Activated gamma-delta T cell treated with anti-CD3 and anti-CD28 coated beads, Interleukin-2, amount 50 U/mL, for 16 hours (primary cell): ENCODE measurements around the gene SHOC2.

Source experiments
- DNase-seq: peaks from one replicate; pipeline ENCODE4 v3.0.0-alpha.2; 2020; ENCODE audit warnings: low read depth

The SHOC2 gene

DNA sequence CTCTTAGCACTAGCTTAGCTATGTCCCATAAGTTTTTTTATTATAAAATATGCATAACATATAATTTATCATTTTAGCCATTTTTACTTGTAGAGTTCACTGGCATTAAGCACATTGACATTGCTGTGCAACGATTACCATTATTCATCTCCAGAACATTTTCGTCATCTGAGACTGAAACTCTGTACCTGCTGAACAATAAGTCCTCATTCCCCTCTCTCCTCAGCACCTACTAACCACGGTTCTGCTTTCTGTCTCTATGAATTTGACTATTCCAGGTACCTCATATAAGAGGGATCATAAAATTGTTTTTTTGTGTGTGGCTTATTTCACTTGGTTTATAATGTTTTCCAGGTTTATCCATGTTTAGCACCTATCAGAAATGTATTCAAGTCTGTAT lies 64.1 kb downstream of the SHOC2 start:
- no peak for DNase-seq

DNA sequence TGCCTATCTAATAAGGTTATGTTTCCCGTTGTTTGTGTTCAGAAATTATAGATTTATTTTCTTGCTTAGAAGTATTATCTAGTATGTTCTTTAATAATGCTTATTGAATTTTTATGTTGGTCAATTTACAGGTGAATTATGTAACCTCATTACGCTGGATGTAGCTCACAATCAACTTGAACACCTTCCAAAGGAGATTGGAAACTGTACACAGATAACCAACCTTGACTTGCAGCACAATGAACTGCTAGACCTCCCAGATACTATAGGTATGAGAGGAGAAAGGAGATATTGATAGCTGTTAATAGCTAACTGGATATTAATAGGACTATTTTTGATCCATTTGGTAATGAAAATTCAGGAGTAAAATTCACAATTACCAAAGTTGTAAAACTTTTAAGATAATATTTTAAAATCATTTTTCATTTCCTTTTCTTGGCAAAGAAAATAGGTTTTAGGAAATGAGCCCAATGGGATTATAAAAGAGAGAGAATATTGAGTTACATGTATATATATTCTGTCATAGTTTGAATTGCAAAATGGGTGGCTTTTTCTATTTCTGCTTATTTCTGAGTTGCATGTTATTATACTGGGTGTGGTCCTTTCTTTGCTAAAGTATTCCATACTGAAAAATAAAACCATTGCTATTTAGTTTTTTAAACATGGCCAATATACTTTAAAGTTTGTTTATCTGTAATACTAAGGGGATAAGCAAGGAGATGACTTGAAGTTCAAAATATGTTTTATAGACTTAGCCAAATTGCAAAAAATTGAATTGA lies 66.3 kb downstream of the SHOC2 start:
- no peak for DNase-seq

DNA sequence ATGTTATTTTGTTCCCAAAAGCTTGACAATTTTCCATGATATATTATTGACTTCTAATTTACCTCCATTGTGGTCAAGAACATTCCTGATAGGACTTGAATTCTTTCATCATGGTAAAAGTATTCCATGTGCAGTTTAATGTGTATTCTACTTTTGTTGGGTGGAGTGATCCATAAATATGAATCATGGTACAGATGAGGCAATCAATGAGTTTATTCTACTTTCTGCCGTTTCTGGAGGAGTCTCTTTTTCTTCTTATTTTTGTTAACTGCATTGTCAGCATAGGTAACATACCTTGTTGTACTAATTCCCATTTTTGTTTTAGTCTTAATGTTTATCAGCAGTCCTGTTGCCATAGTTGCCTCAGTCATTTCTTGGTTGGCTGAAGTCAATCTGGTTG lies 69.6 kb downstream of the SHOC2 start:
- no peak for DNase-seq

DNA sequence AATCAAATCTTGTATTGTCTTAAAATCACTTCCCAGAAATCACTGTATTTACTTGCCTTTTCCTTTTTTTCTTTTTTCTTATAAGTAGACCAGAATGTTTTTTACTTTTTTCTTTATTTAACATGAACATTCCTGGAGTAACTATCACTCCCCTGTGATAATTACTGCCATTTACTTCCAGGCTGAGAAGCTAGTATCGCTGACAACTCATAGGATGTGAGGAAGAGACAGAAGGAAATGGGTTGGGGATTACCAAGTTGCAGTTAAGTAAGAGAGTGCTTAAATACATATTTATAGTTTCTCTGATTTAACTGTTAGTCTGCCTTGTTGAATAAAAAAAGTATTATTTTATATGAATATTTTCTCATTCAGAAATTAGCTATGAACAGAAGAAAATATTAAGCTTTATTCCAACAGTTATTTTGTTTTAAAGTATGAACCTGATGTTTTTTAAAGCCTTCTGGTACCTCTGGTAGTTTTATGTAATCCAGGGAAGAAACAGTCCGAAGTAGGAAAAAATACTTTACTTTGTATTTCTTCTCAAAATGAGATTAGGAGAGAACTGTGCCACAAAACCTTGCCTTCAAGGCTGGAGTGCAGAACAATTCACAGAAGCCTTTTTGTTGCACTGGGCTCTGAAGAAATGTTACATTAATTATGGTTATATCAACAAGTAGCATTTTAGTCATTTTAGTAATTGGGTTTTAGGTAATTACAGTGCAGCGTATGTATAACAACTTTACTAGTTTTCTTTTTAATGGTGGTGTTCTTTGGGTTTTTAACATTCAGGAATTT lies 72.8 kb downstream of the SHOC2 start:
- DNase-seq: no peak

DNA sequence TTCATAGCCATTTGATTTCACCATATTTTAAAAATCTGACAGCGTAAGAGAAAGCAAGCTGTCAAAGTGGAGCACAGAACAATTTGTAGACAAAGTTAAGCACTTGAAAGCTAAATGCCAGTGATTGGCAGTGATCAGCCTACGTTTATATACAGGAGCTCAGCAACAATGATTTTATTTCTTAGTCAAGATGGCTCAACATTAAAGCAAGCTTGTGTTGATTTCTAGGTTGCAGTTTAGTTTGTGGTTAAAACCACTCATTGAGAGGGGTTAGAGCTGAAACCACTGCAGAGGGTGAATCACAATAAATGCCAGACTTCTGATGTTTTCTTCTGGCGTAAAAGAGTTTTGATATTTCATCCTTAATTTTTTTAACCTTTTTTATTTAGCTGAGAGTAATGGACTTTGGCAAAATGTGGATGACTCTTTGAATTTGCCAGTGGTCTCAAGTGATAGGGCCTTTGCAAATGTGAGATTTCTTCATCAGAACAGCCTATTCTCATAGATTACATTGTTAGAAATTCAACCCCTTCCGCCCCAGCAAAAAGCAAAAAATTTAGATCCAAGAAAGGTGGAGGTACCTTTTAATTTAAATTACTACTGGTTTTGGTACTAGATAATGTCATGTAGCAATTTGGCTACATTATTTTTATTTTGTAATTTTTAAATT lies 73.8 kb downstream of the SHOC2 start:
- DNase-seq: peak; percentile 12

DNA sequence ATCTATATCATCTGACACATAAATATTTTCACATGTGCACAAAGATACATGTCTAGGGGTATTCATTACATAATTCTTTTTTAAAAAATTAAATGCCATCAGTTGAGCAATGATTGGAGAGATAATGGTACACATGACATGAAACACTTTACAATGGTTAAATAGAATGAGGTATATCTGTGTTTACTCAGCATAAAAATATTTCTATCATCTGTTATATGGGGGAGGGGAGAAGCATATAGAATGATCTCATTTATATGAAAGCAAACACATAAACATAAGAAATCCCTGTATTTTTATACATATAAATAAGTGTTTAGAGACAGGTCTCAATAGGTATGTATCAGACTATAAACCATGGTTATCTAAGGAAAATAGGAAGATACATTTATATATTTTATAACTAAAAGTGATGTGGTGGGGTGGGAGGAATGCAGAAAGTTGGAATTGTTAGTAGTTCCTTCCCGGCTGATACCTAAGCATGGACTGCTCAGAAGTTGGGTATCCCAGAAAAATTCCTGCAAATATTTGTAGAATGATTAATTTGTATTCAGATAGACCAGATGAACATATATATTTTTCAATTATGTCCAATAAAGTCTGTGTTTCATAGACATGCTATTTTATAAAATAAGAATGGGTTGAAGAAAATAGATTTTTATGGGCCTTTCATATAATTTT lies 75.1 kb downstream of the SHOC2 start:
- no peak for DNase-seq

DNA sequence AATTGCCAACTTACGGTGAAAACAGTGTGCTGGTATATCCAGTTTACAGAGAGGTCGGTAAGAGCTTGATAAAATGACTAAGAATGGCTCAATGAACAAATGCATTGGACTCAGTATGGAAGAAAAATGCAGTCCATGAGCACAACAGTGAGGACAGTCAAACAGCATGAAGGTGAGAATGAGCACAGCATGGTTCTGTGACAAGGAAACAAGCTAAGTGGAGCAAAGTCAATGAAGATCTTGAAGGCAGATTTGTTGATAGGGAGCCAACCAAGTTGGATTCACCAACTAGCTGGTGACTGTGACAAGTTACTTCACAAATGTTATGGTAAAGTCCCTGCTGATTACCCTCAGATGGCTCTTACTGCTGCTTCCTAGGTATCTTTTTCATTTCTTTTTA lies 75.9 kb downstream of the SHOC2 start:
- DNase-seq: no peak

DNA sequence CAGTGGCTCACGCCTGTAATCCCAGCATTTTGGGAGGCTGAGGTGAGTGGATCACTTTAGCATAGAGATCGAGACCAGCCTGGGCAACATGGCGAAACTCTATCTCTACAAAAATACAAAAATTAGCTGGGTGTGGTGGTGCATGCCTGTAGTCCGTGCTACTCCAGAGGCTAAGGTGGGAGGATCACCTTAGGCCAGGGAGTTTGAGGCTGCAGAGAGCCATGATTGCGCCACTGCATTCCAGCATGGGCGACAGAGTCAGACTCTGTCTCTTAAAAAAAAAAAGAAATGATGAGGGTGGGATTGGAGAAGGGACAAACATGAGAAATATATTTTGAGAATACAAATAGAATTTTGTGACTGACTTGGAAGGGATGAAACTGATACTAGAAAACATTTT lies 76.9 kb downstream of the SHOC2 start:
- no peak for DNase-seq

DNA sequence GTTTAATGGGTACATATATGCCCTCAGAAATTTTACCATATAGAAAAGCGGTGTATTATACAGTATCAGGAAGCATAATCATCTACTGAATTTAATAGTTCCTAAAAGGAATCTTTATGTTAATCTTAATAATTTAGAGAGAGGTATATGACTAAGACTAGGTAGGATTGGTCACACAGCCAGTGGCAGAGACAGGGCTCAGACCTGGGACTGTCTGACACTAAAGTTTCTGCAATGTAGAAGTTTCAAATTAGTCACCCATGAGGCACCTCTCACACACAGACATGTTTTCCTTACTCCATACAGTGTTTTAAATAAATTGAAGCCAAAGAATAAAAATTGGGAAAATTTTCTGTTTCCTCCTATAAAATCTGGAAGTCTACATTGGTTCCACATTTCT lies 84.6 kb downstream of the SHOC2 start:
- DNase-seq: no peak

DNA sequence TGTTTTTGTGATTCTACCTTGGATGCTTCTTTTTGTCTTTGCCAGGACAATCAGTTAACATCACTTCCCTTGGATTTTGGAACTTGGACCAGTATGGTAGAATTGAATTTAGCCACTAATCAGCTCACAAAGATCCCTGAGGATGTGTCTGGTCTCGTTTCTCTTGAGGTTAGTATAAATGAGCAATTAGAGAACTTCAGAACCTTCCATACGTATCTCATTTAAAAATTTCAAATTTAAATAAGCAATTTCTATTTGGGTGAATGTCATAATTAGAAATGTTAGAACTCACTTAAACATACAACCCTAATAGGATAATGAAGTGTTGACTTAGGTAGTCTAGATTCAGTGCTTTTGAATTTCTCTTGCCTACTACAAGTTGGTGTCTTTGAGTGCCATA lies 88.1 kb downstream of the SHOC2 start:
- DNase-seq: no peak

DNA sequence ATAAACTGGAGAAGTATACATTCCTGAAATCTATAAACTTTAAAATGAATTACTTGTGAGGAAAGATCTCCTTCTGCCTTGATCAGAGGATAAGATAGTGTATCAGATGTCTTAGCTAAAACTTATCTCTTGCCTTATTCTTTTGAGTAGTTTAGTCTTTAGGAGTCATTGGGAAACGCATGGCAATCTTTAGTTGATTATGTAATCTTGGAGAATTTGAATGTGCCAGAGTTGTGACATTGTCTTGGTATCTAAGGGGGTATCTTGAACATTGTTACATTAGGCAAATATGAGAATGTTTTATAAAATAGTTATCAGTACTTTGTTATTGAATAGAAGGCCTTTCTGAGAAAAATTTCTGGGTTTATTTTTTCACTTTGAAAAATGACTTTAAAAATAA lies 95.8 kb downstream of the SHOC2 start:
- DNase-seq: no peak

DNA sequence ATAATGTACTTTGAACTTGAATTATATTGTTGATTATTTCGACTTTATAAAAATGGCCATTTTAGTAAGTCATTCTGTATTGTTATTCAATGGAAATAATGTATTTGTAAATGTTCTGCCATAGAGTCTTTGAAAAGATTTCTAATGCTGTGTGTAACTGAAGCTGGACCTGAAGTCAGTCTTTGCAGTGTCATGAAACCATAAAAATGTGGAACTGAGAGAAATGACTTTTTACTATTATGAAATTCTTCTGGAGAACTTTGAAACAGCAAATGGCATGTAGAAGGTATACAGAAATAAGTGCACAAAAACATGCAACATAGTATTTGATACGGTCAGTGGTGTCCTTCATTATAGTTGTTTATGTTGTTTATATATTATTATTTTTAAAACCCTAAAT lies 97.7 kb downstream of the SHOC2 start:
- DNase-seq: no peak

DNA sequence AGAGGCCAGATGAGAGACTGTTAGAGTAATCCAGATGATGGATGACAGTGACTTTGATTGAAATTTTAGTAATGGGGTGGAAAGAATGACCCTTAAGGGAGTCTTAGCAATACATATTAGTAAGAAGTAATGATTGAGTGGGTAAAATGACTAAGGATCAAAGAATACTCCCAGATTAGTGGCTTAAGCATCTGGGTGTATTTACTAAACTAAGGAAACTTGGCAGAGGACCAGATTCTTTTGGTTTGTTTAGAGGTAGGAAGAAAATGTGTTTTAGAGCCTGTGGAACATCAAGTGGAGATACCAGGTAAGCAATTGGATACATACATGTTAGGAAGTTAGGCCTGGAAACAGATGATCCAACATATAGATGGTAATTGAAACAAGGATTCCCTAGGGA lies 98.6 kb downstream of the SHOC2 start:
- no peak for DNase-seq

DNA sequence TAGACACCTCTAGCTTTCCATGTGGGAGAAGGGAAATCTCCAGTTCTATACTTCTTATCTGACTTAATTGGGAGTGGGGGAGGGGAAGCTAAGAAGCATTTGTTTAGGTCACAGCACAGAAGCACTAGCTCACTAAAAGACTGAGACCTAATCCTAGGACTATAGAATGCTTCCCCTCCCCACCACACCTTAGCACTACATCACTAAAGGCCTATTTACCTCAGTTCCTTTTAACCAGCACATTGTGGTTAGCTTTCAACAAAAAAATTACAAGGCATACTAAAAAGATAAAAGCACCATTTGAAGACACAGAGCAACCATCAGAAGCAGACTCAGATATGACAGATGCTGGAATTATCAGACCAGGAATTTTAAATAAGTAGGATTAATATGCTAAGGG lies 103.7 kb downstream of the SHOC2 start:
- DNase-seq: no peak

DNA sequence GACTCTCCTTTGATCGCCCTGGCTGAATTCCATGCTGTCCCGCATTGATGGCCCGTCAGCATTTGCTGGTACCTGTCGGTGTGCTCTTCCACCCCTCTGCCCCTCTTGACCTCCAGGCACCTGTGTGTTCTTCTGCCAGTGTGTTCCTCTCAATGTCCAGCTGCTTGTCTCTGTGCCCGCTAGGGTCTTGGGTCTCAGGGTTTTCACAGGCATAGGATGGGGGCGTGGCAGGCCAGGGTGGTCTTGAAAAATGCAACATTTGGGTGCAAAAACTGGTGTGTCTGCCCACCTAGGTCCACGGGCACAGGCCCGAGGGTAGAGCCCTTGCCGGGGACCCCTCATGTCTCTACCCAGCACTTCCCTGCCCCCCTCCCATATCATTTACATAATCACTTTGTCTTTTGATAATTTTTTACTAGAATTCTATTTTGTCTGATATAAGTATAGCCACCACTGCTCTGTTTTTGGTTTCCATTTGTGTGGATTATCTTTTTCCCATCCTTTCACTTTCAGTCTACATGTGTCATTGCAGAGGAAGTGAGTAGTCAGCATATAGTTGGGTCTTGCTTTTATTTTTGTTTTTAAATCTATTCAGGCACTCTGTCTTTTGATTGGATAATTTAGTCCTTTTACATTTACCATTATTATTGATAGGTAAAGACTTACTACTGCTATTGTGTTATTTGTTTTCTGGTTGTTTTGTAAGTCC lies 110.8 kb downstream of the SHOC2 start:
- DNase-seq: no peak

DNA sequence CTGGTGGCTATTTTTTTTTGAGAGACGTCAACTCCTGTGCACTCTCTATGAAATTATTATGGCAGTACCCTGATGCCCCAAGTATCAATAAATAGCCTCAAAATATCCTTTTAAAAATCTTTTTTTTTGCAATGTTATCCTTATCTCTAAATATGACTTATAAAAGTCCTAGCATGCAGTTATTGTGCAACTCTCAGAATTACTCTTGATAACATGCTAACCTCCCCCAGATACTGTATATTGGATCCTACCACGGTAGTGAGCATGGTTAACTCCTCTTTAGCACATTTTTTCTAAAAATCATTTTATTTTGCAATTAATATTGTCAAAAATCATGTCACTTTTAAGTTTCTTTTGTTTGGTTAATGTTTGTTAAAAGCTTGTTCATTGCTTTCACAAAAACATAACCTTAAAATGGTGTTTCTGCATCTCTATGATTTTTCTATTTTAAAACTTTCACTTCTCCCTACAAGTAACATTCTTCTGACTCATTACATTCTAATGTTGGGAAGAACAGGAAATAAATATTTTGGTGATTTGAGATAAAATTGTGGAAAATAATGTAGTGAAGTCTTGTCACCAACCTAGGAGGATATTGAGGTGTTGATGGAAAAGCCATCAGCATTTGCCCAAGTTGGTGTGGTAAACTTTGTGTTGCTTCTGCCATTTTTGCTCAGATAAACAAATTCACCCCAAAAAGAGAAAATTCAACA lies 115.3 kb downstream of the SHOC2 start:
- DNase-seq: no peak

DNA sequence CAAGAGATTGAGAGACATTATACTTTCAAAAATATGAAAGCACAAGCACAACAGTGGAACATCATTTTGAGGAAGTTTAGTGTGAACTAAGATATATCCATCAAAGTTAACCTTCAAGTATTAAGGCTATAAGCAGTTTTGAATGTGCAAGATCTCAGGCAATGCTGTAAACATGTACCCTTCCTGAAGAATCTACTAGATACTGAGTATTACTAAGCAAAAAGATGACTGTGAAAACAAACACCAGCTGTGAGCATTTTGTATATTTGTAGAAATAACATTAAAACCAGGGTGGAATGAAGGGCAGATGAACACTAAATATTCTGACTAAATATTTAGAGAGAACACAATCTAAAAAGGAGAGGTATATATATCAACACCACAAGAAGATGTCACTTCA lies 116.1 kb downstream of the SHOC2 start:
- DNase-seq: no peak

DNA sequence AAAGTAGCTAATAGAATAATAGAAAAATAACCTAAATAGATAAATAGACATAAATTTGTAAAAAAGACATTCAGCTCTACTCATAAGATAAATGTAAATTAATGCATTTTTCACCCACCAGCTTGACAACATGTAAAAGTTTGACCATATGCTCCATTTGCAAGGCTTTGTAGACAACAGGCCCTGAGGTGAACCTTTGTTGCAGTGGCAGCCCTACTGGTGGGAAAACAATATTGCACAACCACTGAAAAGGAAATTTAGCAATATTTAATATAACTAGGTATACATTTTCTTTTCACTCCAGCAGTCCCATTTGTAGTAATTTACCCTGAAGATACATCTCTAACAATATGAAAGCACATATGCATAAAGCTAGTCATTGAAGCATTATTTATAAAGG lies 118.5 kb downstream of the SHOC2 start:
- no peak for DNase-seq

DNA sequence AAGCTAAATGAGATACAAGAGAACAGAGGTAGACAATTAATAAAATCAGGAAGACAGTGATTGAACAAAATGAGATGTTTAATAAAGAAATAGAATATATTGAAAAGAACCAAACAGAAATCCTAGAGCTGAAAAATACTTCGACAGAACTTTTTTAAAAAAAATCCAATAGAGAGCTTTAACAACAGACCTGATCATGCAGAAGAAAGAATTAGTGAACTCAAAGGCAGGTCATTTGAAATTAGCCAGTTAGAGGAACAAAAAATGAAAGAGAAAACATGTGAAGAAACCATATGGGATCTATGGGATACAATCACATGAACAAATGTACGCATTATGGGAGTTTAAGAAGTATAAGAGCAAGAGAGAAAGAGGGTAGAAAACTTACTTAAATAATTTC lies 120.1 kb downstream of the SHOC2 start:
- DNase-seq: no peak

DNA sequence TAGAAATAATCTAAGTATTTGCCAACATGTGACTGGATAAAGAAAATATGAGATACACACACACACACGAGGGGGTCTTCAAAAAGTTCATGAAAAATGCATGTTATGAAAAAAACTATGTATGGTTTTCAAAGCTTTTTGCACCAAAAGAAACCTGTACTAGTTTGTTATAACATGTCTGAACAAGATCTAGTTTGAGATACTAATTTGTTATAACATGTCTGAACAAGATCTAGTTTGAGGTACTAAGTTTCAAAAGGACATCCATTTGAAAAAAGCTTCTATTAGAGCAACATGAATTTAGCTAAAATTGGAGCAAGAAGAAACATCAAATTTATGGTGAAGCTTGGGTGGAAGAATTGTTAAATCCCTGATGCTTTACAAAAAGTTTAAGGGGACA lies 137.6 kb downstream of the SHOC2 start:
- DNase-seq: no peak
